Skin of body (tissue), 2 donors: ENCODE results near the gene CACNG5. TPM values are rescaled to one million over a fixed set of nuclear protein-coding genes. Genes with fewer than 3 reads are reported as not detected.
A peak's percentile ranks its signal among the peaks of the same experiment; 100 is the strongest.
"Not testable (repeated sequence)": the region's sequence is repeated elsewhere in the genome, so short reads cannot be mapped to it uniquely, and the experiment has no call there.

Experiments used
- DNase-seq: peaks from one replicate; lab custom pipeline; 2025; lab: John Stamatoyannopoulos, UW
- total RNA-seq: library from RNA; depleted of rRNA; stranded (reverse); fragments of >200 nt; gene quantifications from one replicate; pipeline ENCODE4 v1.2.3, GENCODE V29; 2014

CACNG5 gene
- total RNA-seq, 1 donor from 2014 or later = not detected

- no peak for DNase-seq
Observed at GRCh38 chr17:66849032-66849655, 14.2 kb downstream of the CACNG5 start.

DNA sequence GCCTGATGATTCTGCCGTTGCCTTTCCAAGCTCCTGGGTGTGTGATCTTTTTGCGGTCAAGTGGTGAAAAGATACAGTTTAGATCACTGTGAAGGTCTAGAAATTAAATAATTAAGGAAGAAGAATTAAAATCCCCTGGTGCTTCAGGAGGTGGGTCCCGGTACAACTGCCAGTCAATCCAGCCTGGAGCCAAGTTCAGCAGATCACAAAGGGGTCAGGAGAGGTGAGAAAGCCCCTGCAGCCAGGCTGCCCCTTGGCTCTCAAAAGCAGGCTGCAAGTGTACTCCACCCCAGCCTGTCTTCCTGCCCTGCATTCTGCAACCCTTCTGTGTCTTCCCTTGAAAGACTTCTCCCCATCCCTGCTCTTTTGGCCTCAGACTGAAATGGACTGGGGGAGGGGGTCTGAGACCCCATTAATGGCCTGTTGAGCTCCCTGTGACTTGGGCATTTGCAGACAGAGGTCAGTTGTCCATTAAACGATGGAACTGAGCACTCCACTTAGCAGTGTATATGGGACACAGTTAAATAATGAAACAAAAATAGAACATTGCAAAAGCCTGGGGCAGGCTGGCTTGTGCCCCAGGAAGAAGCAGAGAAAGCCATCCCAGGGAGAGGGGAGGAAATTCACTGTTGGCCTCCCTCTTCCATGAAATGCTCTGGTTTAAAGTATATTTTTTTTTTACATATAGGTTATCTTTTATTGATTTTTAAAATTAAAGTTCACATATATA, 15.1 kb downstream of the CACNG5 start:
- no peak for DNase-seq

DNA sequence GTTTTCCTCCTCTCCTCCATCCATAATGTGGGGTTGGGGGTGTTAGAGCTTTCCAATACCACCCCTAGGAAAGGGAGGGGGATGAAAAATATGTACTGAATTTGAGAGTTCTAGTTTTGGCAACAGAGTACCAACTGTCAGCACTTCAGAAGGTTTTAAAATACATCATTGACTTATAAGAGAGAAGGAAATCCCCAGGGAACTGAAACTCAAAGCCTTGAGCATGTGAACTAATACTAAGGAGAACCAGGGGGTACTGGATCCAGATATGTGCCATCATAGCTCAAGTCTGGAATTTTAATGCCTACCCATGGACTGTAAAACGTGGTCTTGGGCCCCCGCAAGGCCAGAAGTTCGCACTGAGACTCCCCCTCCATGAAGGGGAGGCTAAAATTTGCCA, 15.8 kb downstream of the CACNG5 start:
- DNase-seq = no peak

DNA sequence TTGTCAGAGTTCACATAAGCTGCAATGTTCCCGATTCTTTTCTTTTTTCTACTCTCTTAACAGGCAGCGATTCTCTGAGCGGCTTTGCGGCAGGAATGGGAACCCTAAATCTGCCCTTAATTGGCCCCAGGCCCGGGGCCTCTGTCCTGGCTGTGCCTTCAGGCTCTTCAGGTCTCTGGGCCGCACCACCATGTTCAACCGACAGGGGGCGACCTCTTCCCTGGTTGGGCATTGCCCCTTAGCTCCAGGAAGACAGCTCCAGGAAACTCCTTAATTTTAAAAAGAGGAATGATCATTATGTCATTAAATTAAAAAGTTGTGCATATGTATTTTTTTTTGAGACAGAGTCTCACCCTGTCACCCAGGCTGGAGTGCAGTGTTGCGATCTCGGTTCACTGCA, 20.3 kb downstream of the CACNG5 start:
- DNase-seq = no peak

DNA sequence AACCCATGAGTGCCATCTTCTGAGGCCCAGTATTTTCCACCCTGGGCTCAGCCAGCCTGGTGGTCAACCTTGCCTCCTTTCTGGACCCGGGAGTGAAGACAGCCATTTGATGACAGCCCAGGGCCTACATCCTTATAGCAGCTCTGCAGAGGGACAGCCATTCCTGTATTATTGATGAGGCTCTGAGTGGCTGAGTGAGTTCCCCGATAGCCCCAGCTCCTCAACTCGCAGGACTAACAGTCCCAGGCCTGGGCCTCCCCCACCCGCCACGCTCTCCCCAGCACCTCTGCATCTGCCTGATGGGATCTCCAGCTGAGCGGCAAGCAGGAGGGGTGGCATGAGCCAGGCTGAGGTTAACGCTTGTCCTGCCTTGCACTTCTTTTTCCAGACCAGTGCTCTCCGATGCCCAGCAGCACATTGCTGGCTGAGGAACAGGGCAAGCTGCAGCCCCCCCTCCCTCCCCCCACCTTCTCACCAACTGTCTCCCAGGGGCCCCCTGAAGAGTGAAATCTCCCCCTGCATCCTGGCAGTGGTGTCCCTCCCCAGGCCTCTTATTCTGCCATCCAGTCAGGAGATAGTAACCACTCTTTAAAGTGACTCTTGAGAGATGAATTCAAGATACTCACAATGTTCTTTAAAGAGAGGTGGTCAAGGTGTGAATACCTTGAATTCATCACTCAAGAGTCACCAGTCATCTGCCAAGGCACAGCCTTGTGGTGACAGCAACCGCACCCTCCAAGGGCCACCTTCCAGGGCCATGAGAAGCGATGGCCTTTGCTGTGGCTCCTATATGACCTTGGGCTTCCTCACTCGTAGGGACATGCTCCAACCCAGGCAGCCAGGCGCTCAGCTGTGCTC, 23.5 kb downstream of the CACNG5 start:
- DNase-seq = no peak

GRCh38 chr17:66859353-66859752, 24.4 kb downstream of the CACNG5 start:
- DNase-seq = no peak

DNA sequence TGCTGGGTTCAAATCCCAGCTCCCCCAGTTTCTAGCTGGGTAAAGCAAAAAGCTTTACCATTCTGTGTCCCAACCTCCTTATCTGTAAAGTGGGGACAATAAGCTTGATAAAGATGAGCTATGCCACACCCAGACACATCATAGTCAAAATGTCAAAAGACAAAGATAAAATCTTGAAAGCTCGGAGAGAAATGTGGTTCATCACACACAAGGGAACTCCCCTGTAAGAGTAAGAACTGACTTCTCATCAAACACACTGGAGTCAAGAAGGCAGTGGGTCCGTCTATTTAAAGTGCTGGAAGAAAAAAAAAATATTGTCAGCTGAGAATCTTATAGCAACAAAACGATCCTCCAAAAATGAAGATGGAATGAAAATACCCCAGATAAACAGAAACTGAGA, 25.3 kb downstream of the CACNG5 start:
- no peak for DNase-seq

- no peak for DNase-seq
Observed at GRCh38 chr17:66863820-66864219, 28.9 kb downstream of the CACNG5 start.

DNA sequence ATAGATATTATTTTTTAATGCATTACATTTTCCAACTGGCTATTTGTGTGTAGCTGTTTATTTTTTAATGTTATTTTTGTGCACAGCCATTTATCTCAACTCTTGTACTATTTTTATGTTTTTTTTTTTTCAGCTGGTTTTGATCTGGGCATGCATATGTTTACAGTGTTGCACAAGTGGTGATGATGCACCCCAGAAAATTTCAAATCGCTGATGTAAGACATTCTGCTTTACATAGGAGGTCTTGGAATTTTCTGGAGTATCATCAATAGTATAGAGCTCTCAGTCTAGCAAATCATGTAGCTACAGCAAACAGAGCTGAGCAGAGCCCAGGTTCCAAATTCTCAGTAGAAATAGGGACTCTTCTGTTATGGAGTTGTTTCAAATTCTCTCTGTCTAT, 30.2 kb downstream of the CACNG5 start:
- no peak for DNase-seq

- no peak for DNase-seq
Observed at GRCh38 chr17:66873962-66874361, 39.0 kb downstream of the CACNG5 start.

GRCh38 chr17:66884931-66885330, 50.0 kb downstream of the CACNG5 start:
- DNase-seq = no peak

GRCh38 chr17:66885417-66885816, 50.5 kb downstream of the CACNG5 start:
- DNase-seq = no peak

DNA sequence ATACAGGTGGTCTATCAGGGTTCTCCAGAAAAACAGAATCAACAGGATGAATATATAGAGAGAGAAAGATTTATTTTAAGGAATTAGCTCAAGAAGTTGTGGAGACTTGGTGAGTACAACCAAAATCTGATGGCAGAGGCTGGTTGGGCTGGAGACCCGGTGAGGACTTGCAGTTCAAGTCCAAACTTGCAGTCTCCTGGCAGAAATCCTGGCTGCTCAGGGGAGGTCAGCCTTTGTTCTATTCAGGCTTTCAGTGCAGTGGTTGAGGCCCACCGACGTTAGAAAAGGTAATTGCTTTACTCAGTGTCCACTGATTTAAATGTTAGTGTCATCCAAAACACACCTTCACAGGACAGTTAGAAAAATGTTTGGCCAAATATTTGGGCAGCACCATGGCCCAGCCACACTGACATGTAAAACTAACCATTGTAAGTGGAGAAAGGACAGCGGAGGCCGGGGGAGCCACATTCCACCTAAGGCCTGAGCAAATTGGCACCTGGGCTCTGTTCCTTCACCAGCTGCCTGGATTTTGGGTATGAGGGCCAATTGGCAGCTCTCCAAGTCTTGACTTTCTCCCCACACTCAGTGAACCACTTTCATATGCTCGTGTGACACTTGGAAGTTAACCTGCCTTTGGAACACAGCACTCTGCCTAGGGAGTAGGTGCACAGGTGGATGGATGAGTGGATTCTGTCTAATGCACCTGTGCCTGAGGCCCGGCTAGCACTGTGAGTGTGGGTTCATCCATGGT, 54.7 kb downstream of the CACNG5 start:
- no peak for DNase-seq

- DNase-seq = no peak
Observed at GRCh38 chr17:66892246-66892645, 57.3 kb downstream of the CACNG5 start.

DNA sequence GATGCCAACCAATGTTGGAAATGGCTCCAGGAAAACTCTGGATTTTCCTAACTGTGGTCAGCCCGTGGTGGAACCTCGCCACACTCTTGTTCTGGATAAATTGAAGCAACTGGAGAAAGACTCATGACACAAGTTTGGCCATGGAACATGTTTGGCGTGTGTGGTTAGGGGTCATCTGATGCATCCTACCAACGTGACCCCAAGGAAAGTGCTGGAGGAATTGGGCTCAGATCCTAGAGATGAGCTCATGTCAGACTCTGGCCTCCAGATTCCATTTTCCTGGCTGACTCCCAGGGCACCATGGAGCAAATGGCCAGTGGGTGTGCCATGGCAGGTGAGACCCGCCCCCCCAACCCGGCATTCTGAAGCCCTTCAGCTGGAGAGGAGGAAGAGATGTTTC, 58.5 kb downstream of the CACNG5 start:
- no peak for DNase-seq

DNA sequence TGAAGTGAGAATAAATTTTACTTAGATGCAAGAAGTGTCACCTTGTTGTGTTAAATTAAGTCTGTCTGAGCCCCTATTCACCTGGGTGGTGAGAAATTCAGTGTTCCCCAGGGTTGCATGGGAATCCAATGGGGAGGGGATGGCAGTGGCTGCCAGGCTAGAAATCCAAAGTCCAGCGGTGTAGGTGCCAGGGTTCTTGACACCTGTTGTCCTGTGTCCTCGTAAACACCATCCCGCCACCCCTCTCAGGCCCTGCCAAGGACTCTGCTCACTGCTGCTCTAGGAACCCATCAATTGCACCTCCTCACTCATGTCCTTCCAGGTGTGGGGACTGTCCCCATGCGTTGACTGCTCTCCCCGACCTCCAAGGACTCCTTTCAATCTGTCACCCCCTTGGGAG, 58.9 kb downstream of the CACNG5 start:
- DNase-seq = no peak

GRCh38 chr17:66897141-66897540, 62.2 kb downstream of the CACNG5 start:
- no peak for DNase-seq

- DNase-seq = no peak
Observed at GRCh38 chr17:66898536-66898935, 63.6 kb downstream of the CACNG5 start.

DNA sequence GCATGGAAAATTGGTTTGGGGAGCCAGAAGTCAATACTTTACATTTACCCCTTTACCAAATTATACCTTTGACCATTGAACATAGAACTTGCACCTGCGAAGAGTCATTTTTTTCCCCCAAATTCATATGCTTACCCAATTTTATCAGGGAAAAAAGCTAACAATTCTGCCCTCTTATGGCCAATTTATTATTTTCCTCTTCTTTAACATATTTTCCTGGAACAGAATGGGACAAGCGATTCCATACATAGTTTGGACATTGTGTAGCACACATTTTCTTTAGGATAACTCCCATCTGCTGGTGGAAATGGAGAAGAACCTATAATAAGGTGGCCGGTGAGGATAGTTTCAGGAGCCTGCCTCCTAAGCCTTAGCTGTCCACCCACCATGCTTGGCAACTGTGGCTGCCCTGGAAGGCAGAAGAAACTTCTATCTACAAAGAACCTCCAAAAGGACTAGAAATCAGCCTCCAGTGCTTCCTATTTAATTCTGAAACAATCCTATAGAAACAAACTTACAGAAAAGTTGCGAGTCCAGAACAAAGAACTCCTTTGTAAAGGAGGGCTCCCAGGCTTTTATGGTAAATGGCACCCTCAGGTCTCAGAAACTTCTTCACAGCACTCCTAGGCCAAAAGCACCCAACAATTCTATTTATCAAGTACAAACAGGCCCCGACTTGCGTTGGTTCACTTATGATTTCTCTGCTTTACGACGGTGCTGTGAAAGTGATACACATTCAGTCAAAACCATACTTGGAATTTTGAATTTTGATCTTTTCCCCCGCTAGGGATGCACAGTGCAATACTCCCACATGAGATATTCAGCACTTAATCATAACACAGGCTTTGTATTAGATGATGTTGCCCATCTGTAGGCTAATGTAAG, 65.5 kb downstream of the CACNG5 start:
- DNase-seq = peak; percentile 13

GRCh38 chr17:66903296-66903695, 68.4 kb downstream of the CACNG5 start:
- not testable (repeated sequence) for DNase-seq

DNA sequence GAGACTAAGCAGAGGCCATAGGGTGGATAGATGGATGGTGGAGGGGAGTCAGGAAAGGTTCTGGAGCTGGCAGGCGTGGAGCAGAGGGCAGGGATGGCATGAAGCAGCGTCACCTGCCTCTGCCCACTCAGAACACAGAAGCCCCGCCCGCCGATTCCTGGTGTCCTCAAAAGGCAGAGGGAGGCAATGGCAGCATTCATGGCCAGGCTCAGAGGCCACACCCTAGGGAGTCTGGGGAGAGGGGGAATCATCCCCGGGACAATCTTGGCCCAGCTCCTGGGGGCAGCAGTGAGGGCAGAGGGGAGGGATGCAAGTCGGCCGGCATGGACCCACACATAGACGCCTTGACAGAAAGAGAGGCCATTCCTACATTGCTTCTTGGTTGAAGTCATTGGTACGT, 68.9 kb downstream of the CACNG5 start:
- no peak for DNase-seq
